HG03571 (cell line): ENCODE results near the gene AMMECR1.
"Not testable (repeated sequence)": the region's sequence is repeated elsewhere in the genome, so short reads cannot be mapped to it uniquely, and the experiment has no call there.

Experiments
- ATAC-seq: cut with Tn5 transposase; IDR thresholded peaks from one replicate; pipeline ENCODE4 v1.9.1; 2021; ENCODE audit not compliant: unreplicated experiment

The AMMECR1 gene

DNA sequence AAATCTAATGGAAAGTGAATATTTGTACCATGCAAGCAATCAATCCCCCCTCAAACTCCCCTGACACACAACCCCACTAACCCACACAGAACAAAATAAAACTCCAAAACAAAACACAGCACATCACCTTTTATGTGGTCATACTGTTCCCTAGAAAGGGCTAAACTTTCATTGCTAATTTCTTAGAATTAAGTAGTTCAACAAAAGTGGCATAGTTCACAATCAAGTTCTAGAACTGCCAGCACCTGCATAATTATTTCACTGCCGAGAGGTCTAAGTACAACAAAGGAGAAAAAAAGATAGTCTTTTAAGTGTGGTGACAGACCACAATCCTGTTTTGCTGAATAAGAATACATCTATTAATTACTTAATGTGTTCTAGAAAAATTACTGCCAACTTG lies 58.8 kb downstream of the AMMECR1 start:
- ATAC-seq, result no peak

DNA sequence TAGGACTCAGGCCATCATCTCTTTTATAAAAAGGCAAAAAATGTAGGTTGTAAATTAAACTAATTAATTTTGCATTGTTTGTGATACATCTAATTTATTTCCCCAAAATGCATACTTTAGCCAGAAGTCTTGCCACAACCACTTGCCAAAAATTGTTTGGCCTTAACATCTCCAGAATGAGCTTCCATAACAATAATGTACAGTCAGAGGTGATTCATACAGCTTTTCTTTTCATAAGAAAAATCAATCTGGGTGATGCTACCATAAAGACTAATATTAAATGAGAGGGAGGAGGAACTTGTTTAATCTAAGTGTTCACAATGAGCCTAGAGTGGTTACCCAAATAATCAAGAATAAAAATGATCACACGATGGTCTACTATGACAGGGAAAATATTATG lies 59.3 kb downstream of the AMMECR1 start:
- ATAC-seq, result no peak

DNA sequence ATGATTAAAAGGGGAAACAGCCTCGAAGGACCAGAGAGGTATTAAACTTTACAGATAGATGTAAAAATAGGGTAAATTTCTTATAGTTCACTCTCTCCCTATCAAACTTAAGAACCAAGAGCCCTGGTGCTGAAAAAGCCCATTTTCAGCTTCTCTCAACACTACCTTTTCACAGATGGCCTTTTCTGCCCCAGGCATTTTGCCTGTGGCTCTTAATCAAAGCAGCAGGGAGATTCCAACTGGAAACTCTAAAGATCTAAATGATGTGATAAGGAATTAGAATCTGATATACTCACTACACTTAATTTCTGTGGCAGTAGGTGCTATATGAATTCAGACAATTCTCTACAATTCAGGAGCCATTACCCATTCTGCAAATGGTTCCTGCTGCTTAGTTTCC lies 60.0 kb downstream of the AMMECR1 start:
- no peak for ATAC-seq

DNA sequence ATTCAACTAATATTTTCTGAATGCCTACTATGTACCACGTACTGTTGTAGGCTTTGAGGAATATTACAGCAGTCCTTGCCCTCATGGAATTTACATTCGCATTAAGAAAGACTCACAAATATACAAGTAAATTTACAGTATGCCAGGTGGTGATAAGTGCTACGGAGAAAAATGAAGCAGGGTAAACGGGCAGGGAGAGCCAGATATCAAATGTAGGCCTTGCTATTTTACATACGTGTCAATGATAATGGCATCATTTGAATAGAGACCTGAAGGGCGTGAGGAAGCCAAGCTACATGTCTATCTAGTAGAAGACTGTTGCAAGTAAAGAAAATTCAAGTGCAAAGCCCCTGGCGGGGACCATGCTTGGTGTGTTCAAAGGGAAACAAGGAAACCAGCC lies 65.2 kb downstream of the AMMECR1 start:
- ATAC-seq, result no peak

DNA sequence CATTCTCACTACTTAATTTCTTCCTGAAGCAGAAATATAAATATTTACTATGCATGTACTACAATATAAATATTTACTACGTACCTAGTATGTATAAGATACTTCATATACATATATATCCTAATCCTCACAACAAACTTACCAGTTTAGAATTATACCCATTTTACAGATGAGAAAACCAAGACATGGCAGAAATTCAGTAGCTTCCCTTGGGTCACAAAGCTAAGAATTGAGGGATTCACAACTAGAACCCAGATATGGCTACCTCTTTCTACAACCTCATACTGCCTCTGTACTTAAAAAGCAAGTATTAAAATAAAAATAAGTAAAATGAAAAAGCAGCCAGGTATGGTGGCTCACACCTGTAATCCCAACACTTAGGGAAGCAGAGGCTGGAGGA lies 65.9 kb downstream of the AMMECR1 start:
- ATAC-seq, result no peak

DNA sequence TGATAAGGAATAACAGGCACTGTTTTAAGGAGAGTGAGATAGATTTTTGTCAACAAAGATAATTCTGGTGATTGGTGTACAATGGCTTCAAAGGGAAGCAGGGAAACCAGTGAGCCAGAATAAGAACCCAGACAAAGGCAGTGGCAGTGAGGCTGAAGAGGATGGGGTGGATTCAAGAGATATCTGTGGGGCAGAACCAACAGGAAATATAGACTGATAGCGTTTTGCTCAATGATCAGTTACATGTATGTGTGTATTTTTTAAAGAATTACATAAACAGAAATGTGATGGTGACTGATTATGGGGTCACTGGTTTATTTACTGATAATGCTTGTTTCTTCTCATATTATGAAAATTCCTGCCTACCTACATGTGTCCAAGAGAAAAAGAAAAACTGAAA lies 66.4 kb downstream of the AMMECR1 start:
- no peak for ATAC-seq

DNA sequence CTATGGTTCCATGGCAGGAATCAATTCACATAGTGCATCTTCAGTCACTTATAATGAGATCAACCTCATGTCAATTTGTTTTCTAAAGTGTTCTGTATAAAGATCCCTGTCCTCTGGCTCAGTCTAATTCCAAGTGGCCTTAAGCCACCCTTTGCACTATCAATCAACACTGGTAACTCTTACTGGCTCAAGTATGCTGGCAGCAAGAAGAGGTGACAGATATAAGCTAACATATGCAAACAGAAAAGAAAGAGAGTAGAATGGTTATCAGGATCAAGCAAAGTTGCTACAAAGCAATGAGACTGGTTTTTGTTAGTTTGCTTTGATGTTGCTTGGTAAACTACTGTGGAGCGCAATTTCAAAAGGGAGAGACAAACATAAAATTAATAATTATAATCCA lies 67.0 kb downstream of the AMMECR1 start:
- no peak for ATAC-seq

DNA sequence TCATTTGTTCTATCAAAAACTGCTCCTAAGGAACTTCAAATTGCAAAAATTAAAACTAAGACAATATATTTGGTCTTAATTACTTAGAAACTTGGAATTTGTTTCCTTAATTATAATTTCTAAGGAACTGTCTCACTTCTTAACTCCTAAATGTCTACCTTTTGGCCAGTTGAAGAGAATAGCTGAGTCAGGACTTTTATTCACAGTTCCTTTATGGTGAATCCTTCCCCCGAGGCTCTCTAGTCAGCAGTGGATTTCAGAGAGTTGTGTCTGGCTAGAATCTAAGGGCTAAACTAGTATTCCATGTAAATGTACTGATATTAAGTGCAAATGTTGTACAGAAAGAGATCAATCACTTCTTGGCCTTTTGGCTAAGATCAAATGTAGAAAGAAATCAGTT lies 69.3 kb downstream of the AMMECR1 start:
- no peak for ATAC-seq

DNA sequence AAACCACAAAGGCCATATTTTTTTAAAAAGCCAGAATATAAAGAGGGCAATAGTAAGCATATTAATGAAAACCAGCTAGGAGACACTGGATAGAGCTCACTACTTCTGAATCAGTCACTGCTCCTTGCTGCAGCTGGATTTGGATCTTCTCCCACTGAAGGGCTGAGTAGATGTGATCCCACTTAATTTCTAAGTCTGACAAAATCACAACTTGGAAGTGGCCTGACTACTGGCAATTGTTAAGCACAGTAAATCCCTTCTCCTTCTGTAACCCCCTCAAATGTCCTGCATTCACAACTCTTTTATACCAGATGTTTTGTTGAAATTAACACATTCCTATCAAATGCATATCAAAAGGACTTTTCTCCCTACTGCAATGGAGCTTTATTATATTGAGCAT lies 72.9 kb downstream of the AMMECR1 start:
- ATAC-seq, result no peak

DNA sequence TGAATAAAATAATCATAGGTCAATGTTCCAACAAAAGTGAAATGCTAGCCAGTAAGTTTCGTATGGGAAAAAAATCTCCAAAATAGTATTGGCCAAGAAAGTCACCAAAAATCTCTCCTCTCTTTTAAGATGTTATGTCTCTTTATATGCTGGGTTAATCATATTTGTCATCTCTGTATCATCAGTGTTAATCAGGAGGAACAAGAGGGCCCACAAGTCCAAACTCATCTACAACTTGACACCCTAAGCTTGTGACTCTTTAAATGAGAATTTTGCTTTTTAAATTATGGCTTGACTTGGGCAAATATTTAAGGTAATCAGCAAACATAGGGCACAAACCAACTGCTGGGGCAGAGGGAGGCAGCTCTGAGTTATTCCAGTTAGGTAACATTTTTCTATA lies 75.5 kb downstream of the AMMECR1 start:
- ATAC-seq, result no peak

DNA sequence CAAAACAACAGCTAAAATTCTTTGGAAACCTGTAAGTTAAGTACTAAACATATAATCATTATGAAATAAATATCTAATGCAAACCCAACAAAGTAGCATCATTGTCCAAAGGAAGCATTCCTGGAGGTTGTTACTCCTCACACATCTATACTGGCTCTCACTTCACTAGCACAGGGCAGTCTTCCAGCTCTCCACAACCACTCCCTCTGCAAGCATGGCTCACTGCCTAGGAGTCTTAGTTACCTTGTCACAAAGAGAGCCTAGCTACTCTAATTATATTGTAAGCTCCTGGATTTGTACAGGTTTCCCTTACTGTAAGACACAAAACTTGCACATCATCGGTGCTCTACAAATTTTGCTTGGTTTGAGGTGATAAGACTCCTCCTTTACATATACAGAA lies 76.1 kb downstream of the AMMECR1 start:
- ATAC-seq, result no peak

DNA sequence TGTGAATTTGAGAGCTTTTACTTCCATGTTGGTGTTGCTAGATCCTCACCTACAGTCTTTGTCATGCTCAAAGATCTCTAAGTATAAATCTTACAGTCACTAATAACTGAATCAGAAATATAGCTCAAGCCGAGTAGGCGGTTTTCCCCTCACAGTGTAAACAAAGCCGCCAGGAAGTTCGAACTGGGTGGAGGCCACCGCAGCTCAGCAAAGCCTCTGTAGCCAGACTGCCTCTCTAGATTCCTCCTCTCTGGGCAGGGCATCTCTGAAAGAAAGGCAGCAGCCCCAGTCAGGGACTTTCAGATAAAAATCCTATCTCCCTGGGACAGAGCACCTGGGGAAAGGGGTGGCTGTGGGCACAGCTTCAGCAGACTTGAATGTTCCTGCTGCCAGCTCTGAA lies 79.6 kb downstream of the AMMECR1 start:
- ATAC-seq, result not testable (repeated sequence)

DNA sequence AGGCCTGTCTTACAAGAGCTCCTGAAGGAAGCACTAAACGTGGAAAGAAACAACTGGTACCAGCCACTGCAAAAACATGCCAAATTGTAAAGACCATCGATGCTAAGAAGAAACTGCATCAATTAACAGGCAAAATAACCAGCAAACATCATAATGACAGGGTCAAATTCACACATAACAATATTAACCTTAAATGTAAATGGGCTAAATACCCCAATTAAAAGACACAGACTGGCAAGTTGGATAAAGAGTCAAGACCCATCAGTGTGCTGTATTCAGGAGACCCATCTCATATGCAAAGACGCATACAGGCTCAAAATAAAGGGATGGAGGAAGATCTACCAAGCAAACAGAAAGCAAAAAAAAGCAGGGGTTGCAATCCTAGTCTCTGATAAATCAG lies 86.4 kb downstream of the AMMECR1 start:
- ATAC-seq, result not testable (repeated sequence)

DNA sequence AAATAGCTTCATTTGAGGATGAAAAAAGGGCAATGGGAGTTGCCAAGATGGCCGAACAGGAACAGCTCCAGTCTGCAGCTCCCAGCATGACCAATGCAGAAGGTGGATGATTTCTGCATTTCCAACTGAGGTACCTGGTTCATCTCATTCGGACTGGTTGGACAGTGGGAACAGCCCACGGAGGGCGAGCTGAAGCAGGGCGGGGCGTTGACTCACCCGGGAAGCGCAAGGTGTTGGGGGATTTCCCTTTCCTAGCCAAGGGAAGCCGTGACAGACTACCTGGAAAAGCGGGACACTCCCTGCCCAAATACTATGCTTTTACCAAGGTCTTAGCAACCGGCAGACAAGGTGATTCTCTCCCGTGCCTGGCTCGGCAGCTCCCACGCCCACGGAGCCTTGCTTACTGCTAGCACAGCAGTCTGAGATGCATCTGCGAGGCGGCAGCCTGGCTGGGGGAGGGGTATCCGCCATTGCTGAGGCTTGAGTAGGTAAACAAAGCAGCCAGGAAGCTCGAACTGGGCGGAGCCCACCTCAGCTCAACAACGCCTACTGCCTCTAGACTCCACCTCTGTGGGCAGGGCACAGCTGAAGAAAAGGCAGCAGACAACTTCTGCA lies 88.3 kb downstream of the AMMECR1 start:
- not testable (repeated sequence) for ATAC-seq

DNA sequence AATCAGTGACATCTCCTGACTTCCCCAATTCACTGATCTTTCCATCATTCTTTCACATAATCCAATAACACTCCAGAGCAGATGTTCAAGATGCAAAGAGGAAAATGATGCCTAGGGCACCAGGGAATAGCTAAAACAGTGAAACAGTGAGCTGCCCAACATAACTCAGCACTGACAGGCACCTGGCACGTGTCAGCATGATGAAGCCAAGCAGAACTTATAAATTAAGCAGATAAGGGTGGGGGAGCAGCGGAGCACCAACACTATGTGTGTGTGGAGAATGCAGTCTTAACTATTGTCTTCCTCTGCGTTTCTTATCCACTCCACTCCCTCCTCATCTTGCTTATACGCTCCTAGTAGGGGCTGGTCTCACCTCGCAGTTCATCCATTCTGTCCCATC lies 89.4 kb downstream of the AMMECR1 start:
- ATAC-seq, result no peak

DNA sequence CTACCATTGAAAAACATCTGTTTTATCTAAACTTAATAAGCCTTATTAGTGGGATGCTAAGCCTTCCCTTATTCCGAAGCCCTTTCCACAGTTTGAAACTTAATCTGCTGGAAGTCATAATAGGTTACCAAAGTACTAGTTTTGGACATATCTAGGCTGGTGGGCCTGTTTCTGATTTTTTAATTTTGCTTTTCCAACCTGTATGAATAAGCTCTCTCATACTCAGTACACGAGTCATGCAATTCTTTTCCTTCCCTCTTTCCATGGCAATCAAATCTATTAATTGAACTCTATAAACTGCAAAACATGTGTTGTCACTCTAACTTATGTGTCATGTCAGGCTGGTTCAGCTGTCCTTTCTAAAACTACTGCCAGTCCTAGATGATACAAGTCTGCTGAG lies 91.0 kb downstream of the AMMECR1 start:
- no peak for ATAC-seq

DNA sequence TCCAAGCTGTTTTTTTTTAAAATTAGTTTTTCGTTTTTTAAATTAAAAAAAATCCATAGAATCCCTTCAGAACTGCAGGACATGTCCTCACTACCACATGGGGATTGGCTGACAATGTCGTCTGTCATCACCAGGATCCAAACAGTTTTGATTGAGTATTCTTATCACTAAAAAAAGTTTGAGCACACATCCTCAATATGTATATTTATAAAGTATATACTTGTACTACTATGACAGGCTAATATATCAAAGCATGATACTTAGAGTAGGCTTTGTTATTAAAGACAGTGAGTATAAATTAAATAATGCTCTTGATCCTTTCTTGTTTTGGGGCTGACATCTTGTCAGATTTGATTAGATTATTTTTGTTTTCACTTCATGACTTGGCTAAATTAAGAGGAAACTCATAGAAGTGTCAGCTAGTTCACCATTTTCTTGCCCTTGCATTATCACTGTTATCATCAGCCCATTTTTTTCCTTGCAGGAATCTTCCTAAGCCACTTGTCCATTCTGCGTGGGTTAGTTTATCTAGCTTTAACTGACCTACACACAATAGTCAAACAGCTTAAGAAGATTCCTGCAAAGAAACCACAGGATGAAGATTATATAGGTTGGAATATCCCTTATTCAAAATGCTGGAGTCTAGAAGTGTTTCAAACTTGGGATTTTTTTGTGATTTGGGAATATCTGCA lies 92.8 kb downstream of the AMMECR1 start:
- ATAC-seq, result no peak

DNA sequence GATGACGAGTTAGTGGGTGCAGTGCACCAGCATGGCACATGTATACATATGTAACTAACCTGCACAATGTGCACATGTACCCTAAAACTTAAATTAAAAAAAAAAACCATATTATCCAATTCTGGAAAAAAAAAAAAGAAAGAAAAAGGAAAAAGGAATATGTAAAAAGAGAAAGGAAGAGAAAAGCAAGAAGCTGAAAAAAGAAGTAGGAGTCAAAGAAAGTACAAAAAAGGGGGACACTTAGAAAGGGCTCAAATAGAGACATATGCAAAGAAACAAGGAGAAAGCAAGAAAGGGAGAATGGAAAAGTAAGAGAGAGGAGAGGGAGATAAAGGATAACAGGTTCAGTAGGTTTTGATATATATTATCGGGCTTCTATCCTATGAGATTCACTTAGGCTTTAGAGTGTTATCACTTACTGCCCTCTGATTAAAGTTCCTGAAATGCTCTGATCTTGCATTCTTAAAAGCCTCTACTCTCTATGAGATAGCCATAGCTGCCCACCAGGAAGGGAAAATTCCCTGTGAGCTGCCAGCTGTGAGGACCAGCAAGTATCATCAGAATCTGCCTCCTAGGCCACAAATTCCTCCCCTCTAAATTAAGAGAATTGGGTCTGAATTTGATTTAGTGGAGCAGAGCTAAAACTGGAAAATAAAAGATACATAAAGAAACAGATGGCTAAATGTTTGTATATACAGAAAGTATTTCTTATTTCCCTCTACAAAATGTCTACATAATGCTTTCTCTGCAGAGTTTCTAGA lies 95.2 kb downstream of the AMMECR1 start:
- no peak for ATAC-seq

DNA sequence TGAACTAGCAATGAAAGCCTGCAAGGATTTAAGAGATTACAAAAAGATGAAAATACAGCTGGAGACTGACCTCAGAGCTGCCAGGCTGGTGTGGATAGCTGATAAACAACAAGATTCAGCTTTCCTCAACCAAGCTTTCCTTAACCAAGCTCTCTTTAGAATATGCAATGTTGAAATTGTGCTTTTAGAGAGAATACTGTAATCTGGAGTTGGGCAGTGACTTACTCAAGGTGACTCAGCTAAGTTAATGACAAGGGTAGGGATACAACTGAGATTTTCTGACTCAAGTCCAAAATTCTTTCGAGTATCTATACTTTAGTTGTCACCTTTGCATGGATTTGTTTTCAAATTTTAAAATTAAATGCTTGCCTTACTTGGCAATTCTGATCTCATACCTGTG lies 98.0 kb downstream of the AMMECR1 start:
- ATAC-seq, result no peak

DNA sequence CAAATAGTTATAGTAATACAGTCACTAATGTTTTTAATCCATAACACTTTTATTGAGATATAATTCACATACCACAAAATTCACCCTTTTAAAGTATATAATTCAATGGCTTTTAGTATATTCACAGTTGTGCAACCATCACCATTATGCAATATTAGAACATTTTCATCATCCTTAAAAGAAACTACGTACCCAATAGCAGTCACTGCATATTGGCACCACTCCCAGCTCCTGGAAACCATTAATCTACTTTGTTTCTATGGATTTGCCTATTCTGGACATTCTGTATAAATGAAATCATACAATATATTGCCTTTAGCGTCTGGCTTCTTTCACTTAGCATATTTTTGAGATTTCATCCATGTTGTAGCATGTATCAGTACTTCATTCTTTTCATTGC lies 99.3 kb downstream of the AMMECR1 start:
- no peak for ATAC-seq

DNA sequence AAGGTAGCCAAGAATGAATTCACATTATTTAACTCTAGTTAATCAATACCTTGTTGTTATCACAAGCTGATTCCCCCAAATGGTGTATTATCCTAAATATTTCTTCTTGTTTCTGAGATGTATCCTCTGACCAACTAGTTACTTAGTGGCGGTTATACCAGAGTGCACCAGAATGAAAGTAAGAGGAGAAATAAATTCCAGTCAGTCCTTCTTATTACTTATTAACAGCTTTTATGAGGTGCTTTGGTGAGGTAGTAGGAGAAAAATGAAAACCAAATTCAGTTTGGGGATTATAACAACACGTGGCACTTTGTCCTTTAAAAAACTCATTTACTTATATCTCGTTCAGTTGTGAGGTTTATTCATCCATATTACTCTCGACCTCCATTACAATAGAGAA lies 101.9 kb downstream of the AMMECR1 start:
- ATAC-seq, result no peak

DNA sequence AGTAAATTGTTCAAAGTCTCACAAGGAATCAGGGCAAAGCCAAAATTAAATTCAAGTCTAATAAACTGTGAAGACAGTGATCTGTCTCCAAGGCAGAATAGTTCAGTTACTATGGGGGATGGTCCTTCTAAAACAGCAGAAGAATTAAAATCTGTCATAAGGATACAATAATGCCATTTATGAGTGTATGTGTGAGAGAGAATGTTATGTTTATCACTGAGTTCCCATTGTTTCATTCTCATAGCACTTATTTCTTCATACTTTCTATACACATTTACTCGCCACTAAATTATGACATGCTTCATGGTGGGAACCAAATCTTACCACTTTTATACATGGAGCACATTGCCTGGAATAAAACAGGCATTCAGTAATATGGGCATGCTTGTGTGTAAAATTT lies 102.5 kb downstream of the AMMECR1 start:
- ATAC-seq, result no peak
